Fibroblast of skin of left quadriceps (primary cell): ENCODE data around the gene ATP2C1.
"Not testable (repeated sequence)": the region's sequence is repeated elsewhere in the genome, so short reads cannot be mapped to it uniquely, and the experiment has no call there.

Experiments used
- DNase-seq, 2 experiments: peaks; one replicate each; pipeline ENCODE4 v3.0.0-alpha.2; 2013; ENCODE audit warnings: low read depth in 2 of 2

The ATP2C1 gene, protein sequence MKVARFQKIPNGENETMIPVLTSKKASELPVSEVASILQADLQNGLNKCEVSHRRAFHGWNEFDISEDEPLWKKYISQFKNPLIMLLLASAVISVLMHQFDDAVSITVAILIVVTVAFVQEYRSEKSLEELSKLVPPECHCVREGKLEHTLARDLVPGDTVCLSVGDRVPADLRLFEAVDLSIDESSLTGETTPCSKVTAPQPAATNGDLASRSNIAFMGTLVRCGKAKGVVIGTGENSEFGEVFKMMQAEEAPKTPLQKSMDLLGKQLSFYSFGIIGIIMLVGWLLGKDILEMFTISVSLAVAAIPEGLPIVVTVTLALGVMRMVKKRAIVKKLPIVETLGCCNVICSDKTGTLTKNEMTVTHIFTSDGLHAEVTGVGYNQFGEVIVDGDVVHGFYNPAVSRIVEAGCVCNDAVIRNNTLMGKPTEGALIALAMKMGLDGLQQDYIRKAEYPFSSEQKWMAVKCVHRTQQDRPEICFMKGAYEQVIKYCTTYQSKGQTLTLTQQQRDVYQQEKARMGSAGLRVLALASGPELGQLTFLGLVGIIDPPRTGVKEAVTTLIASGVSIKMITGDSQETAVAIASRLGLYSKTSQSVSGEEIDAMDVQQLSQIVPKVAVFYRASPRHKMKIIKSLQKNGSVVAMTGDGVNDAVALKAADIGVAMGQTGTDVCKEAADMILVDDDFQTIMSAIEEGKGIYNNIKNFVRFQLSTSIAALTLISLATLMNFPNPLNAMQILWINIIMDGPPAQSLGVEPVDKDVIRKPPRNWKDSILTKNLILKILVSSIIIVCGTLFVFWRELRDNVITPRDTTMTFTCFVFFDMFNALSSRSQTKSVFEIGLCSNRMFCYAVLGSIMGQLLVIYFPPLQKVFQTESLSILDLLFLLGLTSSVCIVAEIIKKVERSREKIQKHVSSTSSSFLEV

GRCh38 chr3:130893376-130894129 is at the start of gene ATP2C1:
ATP2C1 (plus strand) TSS chr3:130894084; CDS start chr3:130894770, 686 bp downstream.
- peak; percentile 87 to 90 for DNase-seq

GRCh38 chr3:130844462-130844861 is 49.4 kb upstream of the ATP2C1 start:
- no peak for DNase-seq

DNA sequence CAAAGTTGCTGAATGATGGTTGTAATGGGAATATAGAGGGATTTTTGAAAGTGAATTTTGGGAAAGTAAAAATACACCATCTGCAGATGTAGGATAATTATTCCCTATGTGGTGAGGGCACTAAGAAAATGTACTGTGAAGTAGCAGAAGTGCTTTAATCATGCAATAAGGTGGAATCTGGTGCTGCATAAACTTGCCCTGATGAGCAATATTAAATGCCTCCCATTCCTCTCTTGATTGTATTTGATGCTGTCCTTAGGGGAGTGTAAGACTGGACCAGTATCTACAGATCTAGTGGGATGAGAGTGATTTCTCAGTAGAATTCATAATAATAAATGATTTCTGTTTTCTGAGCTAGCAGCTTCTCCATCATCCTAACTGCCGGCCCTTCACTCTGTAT is 47.7 kb upstream of the ATP2C1 start:
- no peak for DNase-seq

DNA sequence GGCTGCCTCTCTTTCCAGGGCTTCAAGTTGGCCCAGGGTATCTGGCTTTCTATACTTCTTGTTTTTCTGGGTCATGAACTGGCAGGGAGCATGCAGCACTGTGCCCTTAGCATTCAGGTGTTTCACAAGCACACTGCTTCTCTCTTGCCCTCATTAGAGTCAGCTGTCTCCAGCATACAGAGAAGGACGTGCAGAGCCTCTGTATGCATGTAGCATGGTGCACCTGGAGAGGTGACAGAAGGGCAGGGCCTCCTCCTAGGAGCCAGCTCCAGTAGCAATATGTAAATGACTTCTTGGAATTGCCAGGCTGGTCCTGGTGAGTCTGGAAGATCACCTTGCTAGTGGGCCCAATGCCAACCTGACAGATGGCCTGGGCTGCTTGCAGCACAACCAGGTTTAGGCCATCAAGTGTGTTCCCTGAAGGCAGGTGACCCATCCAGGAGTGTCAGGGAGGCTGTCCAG is 44.8 kb upstream of the ATP2C1 start:
- DNase-seq, result no peak

DNA sequence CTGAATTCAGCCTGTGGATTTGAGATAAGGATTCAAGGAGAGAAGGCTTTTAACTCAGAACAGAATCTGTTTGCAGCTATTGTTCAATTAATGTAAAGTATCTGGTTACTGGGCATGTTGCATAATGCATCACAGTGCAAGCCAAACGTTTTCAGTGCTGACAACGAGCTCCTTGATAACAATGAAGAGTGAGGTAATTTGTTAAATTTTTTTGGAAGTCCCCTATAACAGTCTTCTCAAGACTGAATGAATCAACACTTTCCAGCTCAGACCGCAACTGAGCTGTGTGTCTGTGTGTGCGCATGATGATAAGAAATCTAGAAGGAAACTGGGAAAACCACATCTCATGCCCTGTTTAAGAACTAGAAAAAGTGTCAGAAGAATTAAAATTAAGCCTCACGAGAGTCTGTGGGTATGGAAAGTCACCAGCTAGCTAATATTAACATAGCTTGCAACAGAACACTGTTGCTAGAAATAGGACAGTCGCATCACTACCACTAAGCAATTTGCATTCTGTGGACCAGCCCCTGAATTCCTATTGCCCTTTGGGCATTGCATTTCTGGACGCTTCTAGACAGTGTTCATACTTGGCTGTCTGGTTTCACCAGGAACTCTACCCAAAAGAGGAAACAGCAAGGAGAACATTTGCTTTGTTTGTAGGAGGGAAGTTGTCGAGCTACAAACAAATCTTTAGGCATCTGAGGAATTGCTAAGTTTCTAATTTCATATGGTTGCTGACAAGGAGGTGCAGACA is 43.7 kb upstream of the ATP2C1 start:
- DNase-seq, result peak; percentile 2 to 4

DNA sequence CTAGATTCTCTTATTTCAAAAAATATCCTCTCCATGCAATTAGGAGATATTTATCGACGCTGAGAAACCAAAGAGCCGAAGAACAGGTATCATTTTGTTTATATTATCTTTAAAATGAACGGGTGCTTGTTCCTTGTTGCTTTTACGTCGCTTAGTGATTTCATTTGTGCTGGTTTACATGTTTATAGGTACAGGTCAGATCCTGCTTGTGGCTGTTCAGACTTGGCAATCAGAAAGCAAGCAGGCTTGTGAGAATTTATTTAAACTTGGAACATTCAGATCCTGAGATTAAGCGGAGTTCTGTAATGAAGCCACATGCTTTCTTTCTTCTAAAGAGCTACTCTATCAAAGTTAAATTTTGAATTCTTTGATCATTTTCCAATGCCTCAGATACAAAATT is 43.0 kb upstream of the ATP2C1 start:
- DNase-seq, result no peak

- DNase-seq, result no peak
Observed at GRCh38 chr3:130851277-130851676, 42.6 kb upstream of the ATP2C1 start.

DNA sequence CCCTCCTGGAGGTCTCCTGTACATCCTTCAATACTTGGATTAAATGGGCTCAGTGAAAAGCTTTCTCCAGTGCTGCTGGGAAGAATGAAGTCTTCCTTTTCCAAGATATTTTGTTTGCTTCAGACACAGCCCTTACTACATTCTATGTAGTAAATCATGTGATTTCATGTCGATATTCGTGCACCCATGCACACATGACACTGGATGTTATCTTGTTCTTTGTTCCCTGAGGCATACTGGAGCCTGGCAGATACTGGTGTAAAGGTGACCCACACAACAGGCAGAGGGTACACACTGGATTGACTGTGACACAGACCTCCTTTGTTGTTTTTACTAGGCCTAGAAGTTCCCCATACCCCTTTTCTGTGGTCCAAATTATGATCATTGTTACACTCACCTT is 40.3 kb upstream of the ATP2C1 start:
- DNase-seq, result no peak

DNA sequence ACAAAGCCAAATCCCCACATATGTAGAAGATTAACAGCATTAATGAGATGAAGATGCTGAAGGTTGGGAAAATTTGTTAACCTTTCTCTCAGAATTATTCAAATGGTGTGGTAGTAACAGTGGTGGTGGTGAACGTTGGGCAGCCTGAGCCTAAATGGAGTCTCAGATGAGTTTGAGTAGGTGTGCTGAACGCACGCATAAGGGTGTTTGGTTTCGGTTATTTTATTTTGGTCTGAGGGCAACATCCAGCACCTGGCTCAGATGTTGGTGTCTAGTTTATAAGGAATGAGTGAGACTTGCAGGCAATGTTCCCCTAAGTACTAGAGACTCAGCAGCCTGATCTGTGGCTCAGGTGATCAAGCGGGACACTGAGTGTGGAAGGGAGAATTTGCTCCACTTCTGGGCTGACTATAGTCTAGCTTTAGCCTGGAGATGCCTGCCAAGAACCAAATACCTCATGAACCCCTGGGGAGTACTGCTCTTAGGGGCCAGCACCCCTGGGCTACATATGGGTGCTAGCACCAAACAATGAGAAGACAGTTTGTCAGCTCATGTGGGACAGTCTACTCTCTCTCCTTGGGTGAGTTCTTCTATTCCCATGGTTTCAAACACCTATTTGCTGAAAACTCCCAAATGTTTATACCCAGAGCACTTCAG is 39.5 kb upstream of the ATP2C1 start:
- DNase-seq, result no peak

DNA sequence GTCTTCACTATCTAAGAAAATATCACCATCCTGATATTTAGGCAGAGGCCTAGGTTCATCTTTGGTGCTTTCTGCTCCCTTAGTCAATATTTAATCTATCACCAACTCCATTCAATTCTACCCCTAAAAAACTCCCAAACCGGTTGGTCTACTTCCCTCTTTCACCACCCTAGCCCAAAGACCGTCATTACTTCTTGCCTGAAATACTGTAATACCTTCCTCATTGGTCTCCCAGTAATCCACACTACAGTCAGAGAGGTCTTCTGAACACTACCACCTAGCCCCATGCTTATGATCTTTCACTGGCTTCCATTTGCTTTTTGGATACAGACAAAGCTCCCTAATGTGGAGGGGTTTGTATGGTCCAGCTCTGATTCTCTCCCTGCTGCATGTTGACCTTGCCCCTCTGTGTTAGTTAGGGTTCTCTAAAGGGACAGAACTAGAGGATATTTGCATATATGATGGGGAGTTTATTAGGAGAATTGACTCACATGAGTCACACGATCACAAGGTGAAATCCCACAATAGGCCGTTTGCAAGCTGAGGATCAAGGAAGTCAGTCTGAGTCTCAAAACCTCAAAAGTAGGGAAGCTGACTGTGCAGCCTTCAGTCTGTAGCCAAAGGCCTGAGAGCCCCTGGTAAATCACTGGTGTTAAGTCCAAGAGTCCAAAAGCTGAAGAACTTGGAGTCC is 36.4 kb upstream of the ATP2C1 start:
- no peak for DNase-seq

GRCh38 chr3:130862130-130862529 is 31.8 kb upstream of the ATP2C1 start:
- not testable (repeated sequence) for DNase-seq

DNA sequence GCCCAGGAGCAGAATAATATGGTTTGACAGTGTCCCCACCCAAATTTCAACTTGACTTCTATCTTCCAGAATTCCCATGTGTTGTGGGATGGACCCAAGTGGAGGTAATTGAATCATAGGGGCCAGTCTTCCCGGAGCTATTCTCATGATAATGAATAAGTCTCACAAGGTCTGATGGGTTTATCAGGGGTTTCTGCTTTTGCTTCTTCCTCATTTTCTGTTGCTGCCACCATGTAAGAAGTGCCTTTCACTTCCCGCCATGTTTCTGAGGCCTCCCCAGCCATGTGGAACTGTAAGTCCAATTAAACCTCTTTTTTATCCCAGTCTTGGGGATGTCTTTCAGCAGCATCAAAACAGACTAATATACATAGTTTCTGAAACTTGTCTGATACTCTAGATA is 28.4 kb upstream of the ATP2C1 start:
- DNase-seq, result no peak

GRCh38 chr3:130866327-130866726 is 27.6 kb upstream of the ATP2C1 start:
- no peak for DNase-seq

- DNase-seq, result no peak
Observed at GRCh38 chr3:130870423-130870822, 23.5 kb upstream of the ATP2C1 start.

- no peak for DNase-seq
Observed at GRCh38 chr3:130876594-130876993, 17.3 kb upstream of the ATP2C1 start.

- DNase-seq, result no peak
Observed at GRCh38 chr3:130878464-130878863, 15.4 kb upstream of the ATP2C1 start.

DNA sequence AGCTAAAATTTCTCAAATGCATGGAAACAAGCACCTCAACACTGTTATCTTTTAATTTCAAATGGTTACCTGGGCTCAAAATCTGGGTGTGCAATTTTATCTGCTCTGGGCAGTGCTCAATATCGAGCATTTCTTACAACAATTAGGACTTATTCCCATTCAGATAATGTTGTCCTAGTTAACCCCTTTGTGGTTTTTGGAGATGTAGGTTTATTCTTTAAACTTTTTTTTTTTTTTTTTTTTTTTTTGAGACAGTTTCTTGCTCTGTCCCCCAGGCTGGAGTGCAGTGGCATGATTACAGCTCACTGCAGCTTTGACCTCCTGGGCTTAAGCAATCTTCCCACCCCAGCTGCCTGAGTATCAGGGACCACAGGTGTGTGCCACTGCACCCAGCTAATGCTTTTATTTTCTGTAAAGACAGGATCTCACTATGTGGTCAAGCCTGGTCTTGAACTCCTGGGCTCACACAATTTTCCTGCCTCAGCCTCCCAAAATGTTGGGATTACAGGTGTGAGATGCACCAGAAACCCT is 4.4 kb upstream of the ATP2C1 start:
- no peak for DNase-seq

- DNase-seq, result peak; percentile 42 to 51
Observed at GRCh38 chr3:130892759-130893375, 1.0 kb upstream of the ATP2C1 start.
